Pulmonary artery endothelial cell (primary cell): ENCODE results near the gene OBSL1. TPM values are rescaled to one million over a fixed set of nuclear protein-coding genes. Genes with fewer than 3 reads are reported as not detected.

ENCODE experiments used
- DNase-seq: peaks from one replicate; pipeline ENCODE4 v3.0.0-alpha.2; 2011; ENCODE audit warnings: low read depth, low spot score
- total RNA-seq: library from RNA; depleted of rRNA; stranded (reverse); fragments of >200 nt; gene quantifications from 2 replicates; pipeline ENCODE4 v1.2.3, GENCODE V29; 2014

OBSL1 gene
- total RNA-seq, 1 donor from 2014 or later: 15.6 TPM

DNA sequence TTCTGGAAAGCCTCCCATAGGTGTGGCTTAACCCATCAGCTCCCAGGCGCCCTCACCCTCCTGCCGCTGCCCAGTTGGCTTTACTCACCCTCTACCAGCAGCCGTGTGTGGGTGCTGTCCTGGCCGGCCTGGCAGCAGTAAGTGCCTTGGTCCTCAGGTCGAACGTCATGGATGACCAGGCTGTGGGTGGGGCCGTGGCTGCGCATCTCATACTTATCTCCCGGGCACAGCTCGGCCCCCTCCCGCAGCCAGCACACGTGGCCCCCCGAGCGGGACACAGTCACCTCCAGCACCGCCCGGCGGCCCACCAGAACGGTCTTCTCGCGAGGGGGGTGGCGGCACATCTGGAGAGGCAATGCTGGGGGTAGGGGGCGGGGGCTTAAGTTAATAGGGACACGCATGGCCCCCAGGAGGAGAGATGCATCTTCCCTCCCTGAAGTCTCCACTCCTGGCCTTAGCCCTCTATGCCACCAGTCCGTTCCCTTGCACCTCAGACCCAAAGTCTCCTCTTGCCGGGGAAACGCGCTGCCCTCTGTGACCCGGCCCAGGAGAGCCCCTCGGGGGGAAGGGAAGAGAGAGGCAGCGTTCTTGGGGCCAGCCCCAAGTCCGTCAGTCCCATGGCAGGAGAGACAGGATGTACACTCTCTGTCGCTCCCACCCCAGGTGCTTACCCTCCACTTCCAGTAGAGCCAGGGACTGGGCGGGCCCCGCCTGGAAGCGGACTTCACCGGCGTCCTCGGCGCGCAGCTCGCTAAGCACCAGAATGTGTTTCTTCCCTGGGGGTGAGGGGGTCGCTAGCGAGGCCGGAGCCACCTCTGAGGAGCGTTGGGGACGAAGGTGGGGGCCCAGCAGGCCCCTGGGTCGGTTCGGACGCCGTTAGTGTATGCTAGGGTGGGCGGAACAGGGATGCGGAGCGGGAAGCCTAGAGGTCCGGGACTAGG, 19.6 kb downstream of the OBSL1 start:
- no peak for DNase-seq

DNA sequence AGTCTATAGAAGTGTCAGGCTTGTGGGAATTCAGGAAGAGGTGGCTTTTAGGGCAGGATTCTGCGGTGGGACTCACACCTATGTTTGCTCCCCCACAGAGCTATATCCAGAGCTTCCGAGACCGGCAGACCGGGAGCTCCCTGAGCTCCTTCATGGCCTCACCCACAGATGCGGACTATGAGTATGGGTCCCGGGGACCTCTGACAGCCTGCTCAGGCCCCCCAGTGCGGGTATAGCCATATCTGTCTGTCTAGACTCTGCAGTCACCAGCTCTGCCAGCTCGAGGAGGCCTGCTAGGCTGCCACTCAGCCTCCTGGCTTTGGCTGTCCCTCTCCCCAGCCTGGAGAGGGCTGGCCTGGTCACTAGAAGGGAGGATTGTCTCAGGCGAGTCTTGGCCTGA, 21.7 kb downstream of the OBSL1 start:
- no peak for DNase-seq

DNA sequence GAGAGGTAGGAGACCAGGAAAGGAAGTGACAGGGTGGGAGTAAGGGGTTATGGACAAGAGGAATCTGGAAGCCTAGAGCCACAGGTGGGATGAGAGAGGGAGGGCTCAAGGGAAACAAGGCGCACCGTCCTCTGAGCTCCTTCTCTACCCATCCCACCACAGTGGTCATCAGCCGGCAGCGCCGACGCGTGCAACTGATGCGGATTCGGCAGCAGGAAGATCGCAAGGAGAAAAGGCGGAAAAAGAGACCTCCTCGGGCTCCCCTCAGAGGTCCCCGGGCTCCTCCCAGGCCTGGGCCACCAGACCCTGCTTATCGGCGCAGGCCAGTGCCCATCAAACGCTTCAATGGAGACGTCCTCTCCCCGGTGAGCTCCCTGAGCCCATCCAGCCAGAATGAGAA, 22.3 kb downstream of the OBSL1 start:
- no peak for DNase-seq

- DNase-seq: no peak
Measured at GRCh38 chr2:219547621-219548020, 23.7 kb downstream of the OBSL1 start.

DNA sequence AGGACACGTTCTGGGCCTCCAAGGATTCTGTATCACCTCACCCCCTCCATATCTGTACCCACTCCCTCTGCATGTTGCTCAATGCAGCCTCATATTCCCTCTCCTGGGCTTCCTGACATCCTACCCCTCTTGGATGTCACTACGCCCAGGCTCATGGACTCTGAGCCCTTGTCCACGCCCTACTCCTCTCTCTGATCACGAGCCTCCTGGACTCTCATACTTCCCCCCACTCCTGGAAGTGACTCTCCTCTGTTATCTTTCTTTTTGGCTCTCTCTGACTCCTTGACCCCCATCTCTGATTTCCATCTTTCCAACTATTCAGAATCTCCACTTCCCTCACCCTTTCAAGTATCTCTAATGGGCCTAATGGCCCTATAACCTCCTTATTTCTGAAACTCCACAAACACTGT, 25.4 kb downstream of the OBSL1 start:
- DNase-seq: no peak

- DNase-seq: no peak
Measured at GRCh38 chr2:219545295-219545942, 25.9 kb downstream of the OBSL1 start.

- no peak for DNase-seq
Measured at GRCh38 chr2:219544567-219544966, 26.8 kb downstream of the OBSL1 start.

DNA sequence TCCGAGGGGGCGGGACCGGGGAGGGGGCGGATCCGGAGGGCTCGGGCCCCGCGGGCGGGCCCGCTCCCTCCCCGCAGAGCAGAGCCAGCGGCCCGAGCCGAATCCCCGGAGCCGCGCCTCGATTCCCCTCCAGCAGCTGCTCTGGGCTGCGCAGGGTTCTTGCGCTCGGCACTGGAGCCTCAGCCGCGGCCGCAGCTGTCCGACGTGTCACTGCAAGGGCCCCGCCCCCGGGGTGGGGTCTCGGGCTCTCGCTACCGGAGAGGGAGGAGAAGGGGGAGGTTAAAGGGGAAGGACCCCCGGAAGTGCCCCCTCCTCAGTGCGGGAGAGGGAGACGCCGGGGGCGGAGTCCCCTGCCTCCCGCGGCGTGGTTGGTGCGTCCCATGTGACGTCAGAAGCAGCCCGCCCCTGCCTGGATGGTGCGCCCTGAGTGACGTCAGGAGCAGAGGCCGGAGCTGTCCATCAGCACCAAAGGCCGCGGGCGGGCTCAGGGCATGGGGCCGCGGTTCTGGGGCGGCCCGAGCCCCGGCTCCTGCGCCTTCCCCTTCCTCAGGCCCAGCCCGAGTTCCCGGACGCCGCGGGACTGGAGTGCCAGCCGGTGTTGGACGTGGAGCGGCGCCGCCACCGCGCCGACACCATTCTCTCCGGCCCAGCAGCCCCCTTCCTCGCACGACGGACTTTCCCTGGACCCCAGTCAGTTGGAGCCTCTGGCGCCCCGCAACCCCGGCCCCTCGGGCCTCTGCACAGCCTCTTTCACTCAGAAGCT, 27.6 kb downstream of the OBSL1 start, which contains the start of the genes CHPF and TMEM198:
CHPF (minus strand) TSS at position 214 of the 763 bp plus-strand sequence. CDS start 271 bp downstream, outside the sequence.
TMEM198 (plus strand) TSS at position 433 of the 763 bp plus-strand sequence. CDS start 700 bp downstream, outside the sequence.
- peak; percentile 56 for DNase-seq

- DNase-seq: no peak
Measured at GRCh38 chr2:219542931-219543595, 28.3 kb downstream of the OBSL1 start.

DNA sequence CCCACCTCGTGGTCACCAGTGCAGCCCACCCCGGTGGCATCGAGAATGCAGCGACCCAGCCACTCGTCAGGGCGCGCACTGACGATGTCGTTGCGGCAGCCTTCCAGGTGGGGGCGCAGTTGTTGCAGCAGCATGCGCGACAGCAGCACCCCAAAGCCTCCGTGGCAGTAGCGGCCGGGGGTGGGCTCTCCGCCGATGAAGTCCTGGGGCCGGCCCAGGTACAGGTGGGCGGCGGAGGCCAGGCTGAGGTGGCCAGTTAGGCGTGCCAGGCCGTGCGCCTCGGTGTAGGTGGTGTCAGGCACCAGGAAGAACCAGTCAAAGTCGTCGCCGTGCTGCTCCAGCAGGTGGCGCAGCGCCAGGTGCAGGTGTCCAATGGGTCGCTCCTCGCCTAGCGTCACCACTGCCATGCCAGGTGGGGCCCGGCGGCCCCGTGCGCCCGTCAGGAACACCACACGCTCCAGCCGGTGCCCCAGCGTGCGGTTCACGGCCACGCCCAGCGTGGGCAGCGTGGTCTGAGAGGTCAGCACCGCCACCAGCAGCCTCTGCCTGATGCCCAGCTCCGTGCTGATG, 29.6 kb downstream of the OBSL1 start:
- DNase-seq: no peak

DNA sequence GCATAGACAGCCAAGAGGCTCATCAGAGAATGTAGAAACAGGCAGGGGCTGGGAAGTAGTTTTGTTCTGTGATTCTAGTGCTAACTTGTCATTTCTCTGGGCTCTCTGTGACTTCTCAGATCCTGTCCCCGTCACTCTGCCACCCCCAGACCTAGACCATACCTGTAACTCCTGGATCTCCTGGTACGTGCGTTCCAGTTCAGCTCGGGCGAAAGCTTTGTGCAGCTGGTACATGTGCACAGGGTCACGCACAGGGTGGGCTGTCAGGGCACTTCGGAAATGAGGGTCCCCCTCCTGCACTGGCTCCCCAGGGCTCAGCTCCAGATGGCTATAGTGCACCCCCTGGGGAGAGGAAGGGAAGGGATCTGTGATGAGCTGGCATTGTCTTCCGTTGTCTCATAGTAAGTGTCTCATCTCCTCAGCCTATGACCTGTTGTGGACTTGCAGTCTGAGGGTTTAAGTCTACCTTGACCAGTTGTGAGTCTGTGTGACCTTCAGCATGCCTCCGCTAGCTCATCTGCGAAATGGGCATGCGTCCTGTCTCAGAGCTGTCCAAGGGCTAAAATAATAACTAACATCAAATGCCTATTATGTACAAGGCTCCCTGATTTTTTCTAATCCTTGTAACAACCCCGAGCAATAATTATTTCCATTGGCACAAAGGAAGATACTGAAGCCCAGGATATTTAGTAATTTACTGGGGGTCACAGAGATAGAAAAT, 30.4 kb downstream of the OBSL1 start:
- no peak for DNase-seq

DNA sequence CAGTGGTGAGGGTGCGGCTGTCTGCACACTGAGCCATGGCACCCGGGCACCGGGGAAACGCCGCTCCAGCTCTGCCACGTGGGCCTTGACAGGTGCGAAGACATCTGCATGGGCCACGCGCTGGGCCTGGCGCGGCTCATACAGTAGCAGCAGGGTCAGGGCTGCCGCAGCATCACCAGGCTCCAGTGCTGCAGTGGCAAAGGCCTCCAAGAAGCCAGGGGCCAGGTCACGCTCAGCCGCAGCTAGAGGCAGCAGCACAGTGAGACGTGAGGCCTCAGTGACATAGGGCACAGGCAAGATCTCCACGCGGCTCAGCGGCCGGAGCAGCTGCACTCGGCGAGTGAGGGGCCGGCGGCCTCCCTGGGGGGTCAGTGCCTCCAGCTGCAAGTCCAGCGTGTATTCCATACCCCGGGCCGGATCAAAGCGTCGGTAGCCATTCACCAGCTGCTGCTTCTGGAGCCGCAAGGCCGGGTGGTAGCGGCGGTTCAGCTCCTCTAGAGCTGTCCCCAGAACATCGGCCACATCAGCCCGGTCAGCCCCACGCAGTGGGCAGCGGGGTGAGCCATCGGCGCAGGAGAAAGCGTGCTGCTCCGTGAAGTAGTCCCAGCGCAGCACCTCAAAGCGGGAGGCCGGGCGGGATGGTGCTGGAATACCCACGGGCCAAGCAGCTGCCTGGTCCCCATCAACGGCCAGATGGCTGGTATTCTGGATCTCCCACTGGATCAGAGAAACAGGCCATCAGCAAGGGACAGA, 31.2 kb downstream of the OBSL1 start:
- DNase-seq: no peak

GRCh38 chr2:219538956-219539788, 32.2 kb downstream of the OBSL1 start:
- no peak for DNase-seq

DNA sequence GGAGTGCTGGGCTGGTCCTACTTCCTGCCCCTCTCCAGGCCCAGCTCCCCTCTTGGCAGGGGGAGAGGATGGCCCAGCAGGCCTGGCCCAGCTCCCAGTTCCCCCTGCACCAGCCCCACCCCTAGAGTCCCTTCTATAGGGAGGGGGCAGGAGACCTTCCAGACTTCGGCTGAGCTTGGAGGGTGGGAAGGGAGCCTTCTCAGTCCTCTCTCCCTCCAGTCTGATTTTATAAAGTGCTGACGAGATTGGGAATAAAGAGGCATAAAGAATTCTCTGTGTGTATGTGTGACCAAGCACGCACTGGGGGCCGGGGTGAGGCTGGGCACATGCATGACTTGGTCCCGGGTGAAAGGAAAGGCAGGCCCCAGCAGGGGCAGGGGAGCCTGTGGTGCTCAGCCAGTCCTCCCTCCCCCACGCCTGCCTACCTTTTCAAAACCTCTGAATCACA, 32.8 kb downstream of the OBSL1 start:
- no peak for DNase-seq

GRCh38 chr2:219537657-219538488, 33.5 kb downstream of the OBSL1 start:
- DNase-seq: no peak

- no peak for DNase-seq
Measured at GRCh38 chr2:219536967-219537366, 34.4 kb downstream of the OBSL1 start.

DNA sequence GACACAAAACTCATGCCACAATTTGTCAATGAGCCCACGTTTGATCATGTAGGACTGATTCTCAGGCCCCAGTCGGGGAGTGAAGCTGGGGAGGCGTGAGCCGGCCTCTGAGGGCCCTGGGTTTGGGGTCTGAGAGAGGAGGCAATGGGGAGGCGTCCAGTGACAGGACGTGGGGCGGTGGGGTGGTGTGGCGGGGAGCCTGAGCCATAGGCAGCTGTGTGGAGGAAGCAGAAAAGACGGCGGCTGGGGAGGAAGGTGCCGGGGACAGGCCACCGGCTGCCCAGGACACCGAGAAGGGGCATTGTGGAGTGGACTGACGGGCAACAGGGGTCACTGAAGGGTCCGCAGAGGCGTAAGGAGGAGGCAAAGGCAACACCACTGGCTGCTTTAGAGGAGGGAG, 34.9 kb downstream of the OBSL1 start:
- no peak for DNase-seq
